ENCODE data around the gene ITPR2.
"Not testable (repeated sequence)": the region's sequence is repeated elsewhere in the genome, so short reads cannot be mapped to it uniquely, and the experiment has no call there.

Gene ITPR2

GRCh38 chr12:26848156-26848825 is 15.3 kb upstream of the ITPR2 start:
- DNase-seq = no peak

GRCh38 chr12:26847431-26847830 is 14.4 kb upstream of the ITPR2 start:
- no peak for DNase-seq

- DNase-seq = no peak
Observed at GRCh38 chr12:26846416-26846815, 13.4 kb upstream of the ITPR2 start.

GRCh38 chr12:26845984-26846383 is 13.0 kb upstream of the ITPR2 start:
- DNase-seq = no peak

- DNase-seq = peak; percentile 42
Observed at GRCh38 chr12:26845057-26845666, 12.2 kb upstream of the ITPR2 start.

GRCh38 chr12:26843311-26843710 is 10.3 kb upstream of the ITPR2 start:
- no peak for DNase-seq

- no peak for DNase-seq
Observed at GRCh38 chr12:26841085-26841484, 8.1 kb upstream of the ITPR2 start.

GRCh38 chr12:26839512-26839911 is 6.5 kb upstream of the ITPR2 start:
- DNase-seq = peak; percentile 83

- DNase-seq = no peak
Observed at GRCh38 chr12:26838888-26839416, 6.0 kb upstream of the ITPR2 start.

GRCh38 chr12:26836201-26836600 is 3.2 kb upstream of the ITPR2 start:
- DNase-seq = peak; percentile 19 to 47

- DNase-seq = not testable (repeated sequence)
Observed at GRCh38 chr12:26834503-26835060, 1.6 kb upstream of the ITPR2 start.

GRCh38 chr12:26833743-26834490 is 923 bp upstream of the ITPR2 start:
- peak; percentile 53 to 54 for DNase-seq

- peak; percentile 86 to 89 for DNase-seq
Observed at GRCh38 chr12:26831951-26832821, 808 bp downstream of the ITPR2 start.

- peak; percentile 19 to 37 for DNase-seq
Observed at GRCh38 chr12:26830783-26831551, 2.0 kb downstream of the ITPR2 start.

GRCh38 chr12:26830363-26830762 is 2.6 kb downstream of the ITPR2 start:
- no peak for DNase-seq

- DNase-seq = no peak
Observed at GRCh38 chr12:26828280-26829073, 4.5 kb downstream of the ITPR2 start.

GRCh38 chr12:26826437-26826836 is 6.6 kb downstream of the ITPR2 start:
- no peak for DNase-seq

GRCh38 chr12:26825459-26826016 is 7.5 kb downstream of the ITPR2 start:
- no peak for DNase-seq

GRCh38 chr12:26823390-26823789 is 9.6 kb downstream of the ITPR2 start:
- DNase-seq = no peak

- DNase-seq = no peak
Observed at GRCh38 chr12:26822026-26822425, 11.0 kb downstream of the ITPR2 start.
